Activated B cell treated with CpG ODN at 0.5 μM for 24 hours (primary cell): Measurements from ENCODE around the gene MORC4. TPM values are rescaled to one million over a fixed set of nuclear protein-coding genes. Genes with fewer than 3 reads are reported as not detected.

ENCODE experiments used
- ATAC-seq: fragments of 200-7000 bp; cut with Tn5 transposase; one replicate; pipeline ENCODE4 v1.10.0; 2021; ENCODE audit warnings: low read depth, mild to moderate bottlenecking, moderate library complexity
- CTCF ChIA-PET: fragments of 350-600 bp; sonication (Branson Sonifier 250); formaldehyde crosslinking; loops from one replicate; lab custom pipeline; 2021; ENCODE audit warnings: antibody characterized with exemption; lab: Charles Lee
- POLR2A ChIA-PET: fragments of 350-600 bp; sonication (Branson Sonifier 250); formaldehyde crosslinking; loops from one replicate; lab custom pipeline; 2021; ENCODE audit warnings: antibody characterized with exemption; lab: Charles Lee
- DNase-seq: peaks from one replicate; pipeline ENCODE4 v3.0.0; 2022
- H3K27ac Mint-ChIP-seq: one replicate; pipeline ENCODE4 v1.8.0; 2020; ENCODE audit warnings: mixed read lengths
- H3K27me3 Mint-ChIP-seq: one replicate; pipeline ENCODE4 v1.8.0; 2021; ENCODE audit warnings: mixed read lengths
- H3K36me3 Mint-ChIP-seq: one replicate; pipeline ENCODE4 v1.8.0; 2021; ENCODE audit warnings: low read depth, mixed read lengths
- H3K4me1 Mint-ChIP-seq: one replicate; pipeline ENCODE4 v1.8.0; 2021; ENCODE audit warnings: mixed read lengths
- H3K4me3 Mint-ChIP-seq: one replicate; pipeline ENCODE4 v1.8.0; 2020; ENCODE audit warnings: mild to moderate bottlenecking, mixed read lengths
- H3K9me3 Mint-ChIP-seq: one replicate; pipeline ENCODE4 v1.8.0; 2020; ENCODE audit warnings: mixed read lengths
- CTCF ChIP-seq: fragments of 200-600 bp; IDR thresholded peaks from one replicate; pipeline ENCODE4 v1.8.0; 2022; ENCODE audit warnings: antibody characterized with exemption, mild to moderate bottlenecking
- intact Hi-C: fragments of 100-400 bp; cut with micrococcal nuclease; formaldehyde crosslinking; loops from one replicate; pipeline ENCODE4 v1.15.1; 2024
- total RNA-seq: library from RNA; stranded (reverse); gene quantifications from 2 replicates; pipeline ENCODE4 v1.2.3, GENCODE V29; 2022

MORC4 gene
- total RNA-seq, 1 donor from 2014 or later, result 4.1 TPM

GRCh38 chrX:106901341-106901740, 98.7 kb downstream of the MORC4 start:
- Mint-ChIP-seq H3K4me3 (no peak overlapping the region), H3K36me3 (no peaks in the 10 kb centered on the region), H3K27ac (no peak overlapping the region), H3K4me1 (no peaks in the 10 kb centered on the region), H3K27me3 (no peaks in the 10 kb centered on the region), H3K9me3 (no peaks in the 10 kb centered on the region)
- ATAC-seq (no peak), DNase-seq (no peak)
- no peak for TF ChIP-seq CTCF
- POLR2A ChIA-PET, result no interaction called here
- CTCF ChIA-PET, result no interaction called here
- intact Hi-C loops, result no loop called here

- ATAC-seq (no peak), DNase-seq (no peak)
- Mint-ChIP-seq H3K9me3 (no peaks in the 10 kb centered on the region), H3K27me3 (no peaks in the 10 kb centered on the region), H3K36me3 (no peaks in the 10 kb centered on the region), H3K27ac (no peak overlapping the region), H3K4me3 (no peak overlapping the region), H3K4me1 (no peaks in the 10 kb centered on the region)
- POLR2A ChIA-PET, result interaction anchor here (0.6 kb wide), 1 partner anchor 63 kb away, joined by 3 read pairs; no protein-coding TSS in a partner anchor
- intact Hi-C loops, result loop anchor here (2.0 to 10.0 kb wide), 3 partner anchors 125 to 1101 kb away; no protein-coding TSS in a partner anchor
- CTCF ChIA-PET, result interaction anchor here (1.0 kb wide), 1 partner anchor 995 kb away, joined by 3 read pairs; no protein-coding TSS in a partner anchor
- no peak for TF ChIP-seq CTCF
These were observed 100.2 kb downstream of the MORC4 start for GRCh38 chrX:106899841-106900240.

GRCh38 chrX:106899276-106899675, 100.7 kb downstream of the MORC4 start:
- ATAC-seq (no peak), DNase-seq (no peak)
- no peaks in the 10 kb centered on the region for H3K4me1 Mint-ChIP-seq
- POLR2A ChIA-PET, result no interaction called here
- no peaks in the 10 kb centered on the region for H3K9me3 Mint-ChIP-seq
- H3K27ac Mint-ChIP-seq, result no peak overlapping the region
- CTCF ChIA-PET, result interaction anchor here (1.0 to 2.5 kb wide), 3 partner anchors 373 to 995 kb away, joined by 3 to 13 read pairs (median 3); no protein-coding TSS in a partner anchor
- intact Hi-C loops, result loop anchor here (2.0 to 10.0 kb wide), 3 partner anchors 126 to 1102 kb away; no protein-coding TSS in a partner anchor
- no peaks in the 10 kb centered on the region for H3K36me3 Mint-ChIP-seq
- H3K4me3 Mint-ChIP-seq, result no peak overlapping the region
- no peak for TF ChIP-seq CTCF
- H3K27me3 Mint-ChIP-seq, result no peaks in the 10 kb centered on the region

GRCh38 chrX:106898462-106898861, 101.5 kb downstream of the MORC4 start:
- ChIA-PET POLR2A (no interaction called here), CTCF (interaction anchor here (0.6 to 2.5 kb wide), 8 partner anchors 25 to 1000 kb away, joined by 3 to 13 read pairs (median 3); partner anchors contain the start of gene NCBP2L)

More at GRCh38 chrX:106898462-106898861, 101.5 kb downstream of the MORC4 start:
- intact Hi-C loops, result loop anchor here (1.0 to 10.0 kb wide), 6 partner anchors 126 to 1102 kb away; partner anchors contain the start of gene NCBP2L
- Mint-ChIP-seq H3K36me3 (no peaks in the 10 kb centered on the region), H3K27me3 (no peaks in the 10 kb centered on the region), H3K4me3 (no peak overlapping the region), H3K4me1 (no peaks in the 10 kb centered on the region), H3K9me3 (no peaks in the 10 kb centered on the region), H3K27ac (no peak overlapping the region)
- DNase-seq (no peak), ATAC-seq (no peak)
- TF ChIP-seq CTCF, result no peak
